ENCODE measurements around the gene CHRNA4. TPM values are rescaled to one million over a fixed set of nuclear protein-coding genes. Genes with fewer than 3 reads are reported as not detected.
"Not testable (repeated sequence)": the region's sequence is repeated elsewhere in the genome, so short reads cannot be mapped to it uniquely, and the experiment has no call there.

Gene CHRNA4
- total RNA-seq, 1 donor from 2014 or later: 0.38 TPM

- H3K36me3 ChIP-seq: no peaks in the 10 kb centered on the region
- no peaks in the 10 kb centered on the region for H3K4me1 ChIP-seq
- intact Hi-C loops (cut with micrococcal nuclease): loop anchor here (5.0 kb wide), 1 partner anchor 75 kb away; no protein-coding TSS in a partner anchor
- H3K27me3 ChIP-seq (ENCODE audit: low read depth): peaks cover 68% of the 10 kb centered on the region
- no peak for TF ChIP-seq CTCF (IDR thresholded peaks at IDR 0.05; ENCODE audit: borderline replicate concordance)
- H3K9me3 ChIP-seq (replicated peaks): peaks cover 18% of the 10 kb centered on the region
- H3K27ac ChIP-seq (replicated peaks): no peak overlapping the region
- H3K4me3 ChIP-seq: no peak overlapping the region
- no peak for DNase-seq
These were observed 21.6 kb upstream of the CHRNA4 start for GRCh38 chr20:63382551-63383300.

- H3K27me3 ChIP-seq (ENCODE audit: low read depth): peaks cover 76% of the 10 kb centered on the region
- H3K9me3 ChIP-seq (replicated peaks): peaks cover 18% of the 10 kb centered on the region
- no peak overlapping the region for H3K4me3 ChIP-seq
- no peaks in the 10 kb centered on the region for H3K36me3 ChIP-seq
- peak; percentile 97 for TF ChIP-seq CTCF (IDR thresholded peaks at IDR 0.05; ENCODE audit: borderline replicate concordance)
- no peak for DNase-seq
- no peak overlapping the region for H3K27ac ChIP-seq (replicated peaks)
- intact Hi-C loops (cut with micrococcal nuclease): loop anchor here (5.0 kb wide), 1 partner anchor 75 kb away; no protein-coding TSS in a partner anchor
- no peaks in the 10 kb centered on the region for H3K4me1 ChIP-seq
These were observed 20.8 kb upstream of the CHRNA4 start for GRCh38 chr20:63381781-63382431.

GRCh38 chr20:63380346-63380870 lies 19.3 kb upstream of the CHRNA4 start:
- no peak for DNase-seq
- no peaks in the 10 kb centered on the region for H3K4me1 ChIP-seq
- TF ChIP-seq CTCF (IDR thresholded peaks at IDR 0.05; ENCODE audit: borderline replicate concordance): no peak
- peaks cover 6% of the 10 kb centered on the region for H3K9me3 ChIP-seq (replicated peaks)
- intact Hi-C loops (cut with micrococcal nuclease): loop anchor here (5.0 kb wide), 1 partner anchor 73 kb away; no protein-coding TSS in a partner anchor
- no peaks in the 10 kb centered on the region for H3K36me3 ChIP-seq
- H3K27me3 ChIP-seq (ENCODE audit: low read depth): peaks cover 88% of the 10 kb centered on the region
- H3K4me3 ChIP-seq: no peak overlapping the region
- H3K27ac ChIP-seq (replicated peaks): no peak overlapping the region

GRCh38 chr20:63379872-63380271 lies 18.7 kb upstream of the CHRNA4 start:
- not testable (repeated sequence) for H3K27ac ChIP-seq (replicated peaks); DNase-seq; H3K36me3 ChIP-seq; H3K9me3 ChIP-seq (replicated peaks); H3K4me3 ChIP-seq; H3K4me1 ChIP-seq
- intact Hi-C loops (cut with micrococcal nuclease): loop anchor here (5.0 kb wide), 1 partner anchor 73 kb away; no protein-coding TSS in a partner anchor
- peaks cover 93% of the 10 kb centered on the region for H3K27me3 ChIP-seq (ENCODE audit: low read depth)

- no peak overlapping the region for H3K4me3 ChIP-seq
- no peak for TF ChIP-seq CTCF (IDR thresholded peaks at IDR 0.05; ENCODE audit: borderline replicate concordance)
- H3K27me3 ChIP-seq (ENCODE audit: low read depth): peaks cover 93% of the 10 kb centered on the region
- no peak overlapping the region for H3K27ac ChIP-seq (replicated peaks)
- no peaks in the 10 kb centered on the region for H3K36me3 ChIP-seq
- H3K4me1 ChIP-seq: no peaks in the 10 kb centered on the region
- H3K9me3 ChIP-seq (replicated peaks): no peaks in the 10 kb centered on the region
- no peak for DNase-seq
- intact Hi-C loops (cut with micrococcal nuclease): no loop called here
These were observed 18.1 kb upstream of the CHRNA4 start for GRCh38 chr20:63379296-63379695.
